Adrenal gland (tissue), 12 donors: Measurements from ENCODE around the gene ELL. TPM values are rescaled to one million over a fixed set of nuclear protein-coding genes. Genes with fewer than 3 reads are reported as not detected.

ENCODE experiments used
- DNase-seq, 7 donors: peaks; one replicate each; pipeline ENCODE4 v3.0.0-alpha.2; 2019 to 2020
- H3K27ac ChIP-seq, 5 donors: fragments of 200-600 bp; sonication (generic) in 4 of 5; 1 replicate in 3 of 5; 2 replicates in 2 of 5; pipeline versions ENCODE4 v1.5.1 to v1.8.0; 2016 to 2020; ENCODE audit warnings: mild to moderate bottlenecking in 1 of 5
- H3K27me3 ChIP-seq: fragments of 200-600 bp; 2 replicates; pipeline ENCODE4 v1.8.0; 2021
- H3K36me3 ChIP-seq, 2 donors: fragments of 200-600 bp; replicated peaks in 1 of 2; 1 replicate in 1 of 2; 2 replicates in 1 of 2; pipeline versions ENCODE4 v1.5.1 to v1.8.0; 2018 to 2022
- H3K4me1 ChIP-seq, 2 donors: fragments of 200-600 bp; replicated peaks in 1 of 2; 1 replicate in 1 of 2; 2 replicates in 1 of 2; pipeline versions ENCODE4 v1.5.1 to v1.8.0; 2018 to 2021
- H3K4me3 ChIP-seq, 4 donors: fragments of 200-600 bp; sonication (generic) in 3 of 4; one replicate each; pipeline ENCODE4 v1.5.1; 2016 to 2018
- H3K9me3 ChIP-seq, 3 donors: fragments of 200-600 bp; sonication (generic) in 1 of 3; replicated peaks in 1 of 3; 1 replicate in 2 of 3; 2 replicates in 1 of 3; pipeline versions ENCODE4 v1.5.1 to v1.8.0; 2016 to 2021
- POLR2A ChIP-seq, 2 donors: fragments of 450-650 bp; IDR thresholded peaks; one replicate each; pipeline ENCODE4 v1.6.1; 2017; ENCODE audit warnings: antibody characterized with exemption in 2 of 2, mild to moderate bottlenecking in 2 of 2, moderate library complexity in 1 of 2
- WGBS, 4 donors: extraction: QIAGEN DNeasy Blood & Tissue Kit in 2 of 4; methylation state at CpG; one replicate each; pipeline versions ENCODE4 v1.1.5 to v1.1.7; 2013 to 2017; 5-methylcytosine and 5-hydroxymethylcytosine counted together
- intact Hi-C, 2 donors: fragments of 100-400 bp; cut with DNase I; formaldehyde crosslinking; loops; one replicate each; pipeline versions ENCODE4 v1.14.1 to v1.15.0; 2022 to 2023
- polyA plus RNA-seq, 3 donors: library from polyadenylated mRNA; stranded (reverse); fragments of 200-250 nt in 2 of 3; fragments of 350-450 nt in 1 of 3; fragmentation: Illumina TruSeq in 1 of 3; extraction: RNeasy Lipid Tissue Mini Kit (QIAGEN cat#74804) in 1 of 3; gene quantifications; one replicate each; pipeline ENCODE4 v1.2.3, GENCODE V29; 2013 to 2014
- total RNA-seq, 9 donors: library from RNA; depleted of rRNA in 4 of 9; stranded (reverse); fragments of >200 nt in 4 of 9; fragments of 120-200 nt in 1 of 9; fragmentation: NEBNext Ultra II Directional in 1 of 9; extraction: Animal tissue kit (Norgen Biotek cat#: 25700) in 1 of 9; gene quantifications; one replicate each; pipeline versions ENCODE4 v1.1.0 to v1.2.4, GENCODE V29; 2013 to 2023
- TF ChIP-seq, protein P1 (sequence below), 6 experiments: fragments of 450-650 bp in 4 of 6; fragments of 200-600 bp in 2 of 6; sonication (generic) in 1 of 6; IDR thresholded peaks; 1 replicate in 5 of 6; 2 replicates in 1 of 6; pipeline versions ENCODE4 v1.5.1 to v1.8.0; 2016 to 2021; ENCODE audit warnings: antibody characterized with exemption in 6 of 6, mild to moderate bottlenecking in 2 of 6, moderate library complexity in 1 of 6
- donor health status: healthy with polysubstance abuse.
- donor health status: Bipolar disorder and iron deficiency.
- donor health status: DM: yes; HTN: yes; CAD: no.
- donor health status: DM: no; HTN: no; CAD: no.
- donor health status: DM: no; HTN: no; CAD: no.
- donor health status: DM: yes; HTN: yes; CAD: no.

Gene ELL
- total and polyA plus RNA-seq, 12 donors = 1.8 to 28.3 (median 13.8) TPM

DNA sequence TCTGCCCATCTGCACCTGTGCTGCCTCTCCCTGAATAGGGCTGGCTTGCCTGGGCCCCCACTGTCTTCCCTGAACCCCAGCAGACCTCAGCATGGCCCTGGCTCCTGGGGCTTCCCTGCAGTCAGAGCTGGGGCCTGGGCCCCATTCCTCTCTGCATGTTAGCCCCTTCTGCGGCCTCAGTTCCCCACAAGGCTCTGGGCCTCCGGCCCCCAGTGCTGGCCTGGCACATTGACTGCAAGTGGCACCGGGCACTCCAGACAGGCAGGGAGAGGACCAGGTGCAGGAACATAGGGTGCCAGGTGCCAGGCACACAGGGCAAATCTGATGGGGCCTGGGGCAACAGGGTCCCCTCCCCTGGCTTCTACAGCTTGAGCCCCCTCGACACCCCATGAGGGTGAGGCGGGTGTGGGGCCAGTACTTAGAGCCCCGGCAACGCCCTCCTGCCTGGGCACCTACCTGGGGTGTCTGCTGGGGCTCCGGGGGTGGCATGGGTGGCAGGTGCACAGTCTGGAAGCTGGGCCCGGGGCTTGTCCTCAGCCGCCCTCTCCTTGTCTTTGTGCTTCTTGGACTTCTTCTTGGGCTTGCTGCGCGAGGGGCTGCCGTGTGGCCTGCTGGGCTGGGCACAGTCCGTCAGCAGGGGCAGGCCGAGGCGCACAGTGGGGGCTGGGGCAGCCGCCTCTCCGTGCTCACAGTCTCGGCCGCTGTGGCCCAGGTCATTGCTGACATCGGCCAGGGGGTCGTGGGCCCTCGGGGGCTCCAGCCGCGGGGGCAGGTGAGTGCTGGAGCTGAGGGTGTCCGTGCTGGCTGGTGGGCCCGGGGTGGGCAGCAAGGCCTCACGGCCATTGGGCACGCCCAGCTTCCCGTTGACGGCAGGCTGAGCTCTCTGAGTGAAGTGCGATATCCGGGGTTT, 71.6 kb downstream of the ELL start:
- Histone ChIP-seq H3K4me1 (peaks cover 0 to 4% of the 10 kb centered on the region in 2 donors), H3K4me3 (no peak overlapping the region), H3K27me3 (no peaks in the 10 kb centered on the region), H3K9me3 (no peaks in the 10 kb centered on the region), H3K27ac (no peak overlapping the region), H3K36me3 (peaks cover 0 to 57% of the 10 kb centered on the region in 2 donors)
- TF ChIP-seq POLR2A (IDR thresholded peaks at IDR 0.05) = no peak
- TF ChIP-seq, protein P1, sequence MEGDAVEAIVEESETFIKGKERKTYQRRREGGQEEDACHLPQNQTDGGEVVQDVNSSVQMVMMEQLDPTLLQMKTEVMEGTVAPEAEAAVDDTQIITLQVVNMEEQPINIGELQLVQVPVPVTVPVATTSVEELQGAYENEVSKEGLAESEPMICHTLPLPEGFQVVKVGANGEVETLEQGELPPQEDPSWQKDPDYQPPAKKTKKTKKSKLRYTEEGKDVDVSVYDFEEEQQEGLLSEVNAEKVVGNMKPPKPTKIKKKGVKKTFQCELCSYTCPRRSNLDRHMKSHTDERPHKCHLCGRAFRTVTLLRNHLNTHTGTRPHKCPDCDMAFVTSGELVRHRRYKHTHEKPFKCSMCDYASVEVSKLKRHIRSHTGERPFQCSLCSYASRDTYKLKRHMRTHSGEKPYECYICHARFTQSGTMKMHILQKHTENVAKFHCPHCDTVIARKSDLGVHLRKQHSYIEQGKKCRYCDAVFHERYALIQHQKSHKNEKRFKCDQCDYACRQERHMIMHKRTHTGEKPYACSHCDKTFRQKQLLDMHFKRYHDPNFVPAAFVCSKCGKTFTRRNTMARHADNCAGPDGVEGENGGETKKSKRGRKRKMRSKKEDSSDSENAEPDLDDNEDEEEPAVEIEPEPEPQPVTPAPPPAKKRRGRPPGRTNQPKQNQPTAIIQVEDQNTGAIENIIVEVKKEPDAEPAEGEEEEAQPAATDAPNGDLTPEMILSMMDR (IDR thresholded peaks at IDR 0.05) = peak in 1 of 6 experiments; percentile 2
- intact Hi-C loops = loop anchor here (10.0 kb wide), 2 partner anchors 145 to 405 kb away; no protein-coding TSS in a partner anchor
- no peak for DNase-seq
- 44 to 73% (median 67%) methylated on average over 16 to 33 of the region's 33 CpGs for WGBS, 4 donors

- 89 to 93% (median 91%) methylated on average over 13 to 14 of the region's 14 CpGs for WGBS, 4 donors
- intact Hi-C loops = loop anchor here in 1 of 2 donors (10.0 kb wide), 1 partner anchor 225 kb away; no protein-coding TSS in a partner anchor
These were observed 72.3 kb downstream of the ELL start for GRCh38 chr19:18449552-18449951.

GRCh38 chr19:18446811-18447359, 75.0 kb downstream of the ELL start:
- H3K27ac ChIP-seq = no peak overlapping the region

More at GRCh38 chr19:18449552-18449951, 72.3 kb downstream of the ELL start:
- peaks cover 0 to 63% of the 10 kb centered on the region in 2 donors for H3K36me3 ChIP-seq
- TF ChIP-seq, protein P1 (IDR thresholded peaks at IDR 0.05) = no peak
- TF ChIP-seq POLR2A (IDR thresholded peaks at IDR 0.05) = no peak
- DNase-seq = no peak
- no peaks in the 10 kb centered on the region for H3K27me3 ChIP-seq
- no peak overlapping the region for H3K4me3 ChIP-seq
- no peak overlapping the region for H3K27ac ChIP-seq
- H3K9me3 ChIP-seq = no peaks in the 10 kb centered on the region
- peaks cover 0 to 4% of the 10 kb centered on the region in 2 donors for H3K4me1 ChIP-seq

More at GRCh38 chr19:18446811-18447359, 75.0 kb downstream of the ELL start:
- H3K4me1 ChIP-seq = peaks cover 0 to 4% of the 10 kb centered on the region in 2 donors
- H3K27me3 ChIP-seq = no peaks in the 10 kb centered on the region
- intact Hi-C loops = loop anchor here in 1 of 2 donors (10.0 kb wide), 1 partner anchor 228 kb away; no protein-coding TSS in a partner anchor
- DNase-seq = no peak
- H3K4me3 ChIP-seq = no peak overlapping the region
- H3K36me3 ChIP-seq = peaks cover 0 to 76% of the 10 kb centered on the region in 2 donors
- WGBS, 4 donors = 80 to 94% (median 92%) methylated on average over 7 to 12 of the region's 12 CpGs
- TF ChIP-seq, protein P1 (IDR thresholded peaks at IDR 0.05) = no peak
- TF ChIP-seq POLR2A (IDR thresholded peaks at IDR 0.05) = no peak
- H3K9me3 ChIP-seq = no peaks in the 10 kb centered on the region
